Right forelimb (tissue), 1 donor: ENCODE measurements around the gene USF2.
"Not testable (repeated sequence)": the region's sequence is repeated elsewhere in the genome, so short reads cannot be mapped to it uniquely, and the experiment has no call there.

Experiments
- DNase-seq: peaks from one replicate; pipeline ENCODE4 v3.0.0-alpha.2; 2018

USF2 gene

DNA sequence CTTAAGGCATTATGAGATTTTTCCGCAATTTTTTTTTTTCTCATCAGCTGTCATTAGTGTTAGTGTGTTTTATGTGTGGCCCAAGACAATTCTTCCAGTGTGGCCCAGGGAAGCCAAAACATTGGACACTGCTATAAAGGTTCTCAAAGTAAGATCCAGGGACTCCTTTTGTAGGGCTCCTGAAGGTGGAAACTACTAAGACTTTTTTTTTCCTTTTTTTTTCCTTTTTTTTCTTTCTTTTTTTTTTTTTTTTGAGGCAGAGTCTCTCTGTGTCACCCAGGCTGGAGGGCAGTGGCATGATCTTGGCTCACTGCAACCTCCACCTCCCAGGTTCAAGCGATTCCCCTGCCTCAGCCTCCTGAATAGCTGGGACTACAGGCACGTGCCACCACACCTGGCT, 16.7 kb downstream of the USF2 start:
- DNase-seq = not testable (repeated sequence)

- DNase-seq = not testable (repeated sequence)
Observed at GRCh38 chr19:35286101-35286500, 17.3 kb downstream of the USF2 start.

- DNase-seq = no peak
Observed at GRCh38 chr19:35287713-35288112, 19.0 kb downstream of the USF2 start.

DNA sequence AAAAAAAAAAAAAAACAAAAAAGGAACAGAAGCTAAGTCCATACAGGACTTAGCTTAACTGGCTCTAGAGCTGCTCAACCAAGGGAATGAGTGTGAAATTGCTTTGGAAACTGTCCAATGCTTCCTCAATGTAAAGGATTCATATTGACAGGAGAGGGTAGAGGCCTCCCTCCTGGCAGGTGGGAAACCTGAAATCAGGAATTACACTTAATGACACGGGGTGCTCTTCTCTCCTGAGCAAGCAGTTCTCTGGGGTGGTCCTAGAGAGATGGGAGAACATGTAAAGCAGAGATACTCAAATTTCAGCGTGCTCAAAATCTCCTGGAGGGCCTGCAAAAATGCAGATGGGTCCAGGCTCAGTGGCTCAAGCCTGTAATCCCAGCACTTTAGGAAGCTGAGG, 19.6 kb downstream of the USF2 start:
- DNase-seq = no peak

DNA sequence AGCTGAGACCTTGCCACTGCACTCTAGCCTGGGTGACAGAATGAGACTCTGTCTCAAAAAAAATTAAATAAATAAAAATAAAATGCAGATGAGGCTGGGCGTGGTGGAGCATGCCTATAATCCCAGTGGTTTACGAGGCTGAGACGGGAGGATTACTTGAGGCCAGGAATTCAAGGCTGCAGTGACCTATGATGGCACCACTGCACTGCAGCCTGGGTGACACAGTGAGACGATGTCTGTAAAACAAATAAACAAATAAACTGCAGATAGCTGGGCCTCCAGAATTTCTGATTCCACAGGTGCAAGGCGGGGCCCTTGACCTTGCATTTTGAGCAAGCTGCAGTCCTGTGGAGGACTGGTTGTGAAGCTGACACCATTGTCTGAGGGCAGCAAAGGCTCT, 20.1 kb downstream of the USF2 start:
- no peak for DNase-seq

GRCh38 chr19:35290381-35291127, 21.8 kb downstream of the USF2 start:
- DNase-seq = no peak

DNA sequence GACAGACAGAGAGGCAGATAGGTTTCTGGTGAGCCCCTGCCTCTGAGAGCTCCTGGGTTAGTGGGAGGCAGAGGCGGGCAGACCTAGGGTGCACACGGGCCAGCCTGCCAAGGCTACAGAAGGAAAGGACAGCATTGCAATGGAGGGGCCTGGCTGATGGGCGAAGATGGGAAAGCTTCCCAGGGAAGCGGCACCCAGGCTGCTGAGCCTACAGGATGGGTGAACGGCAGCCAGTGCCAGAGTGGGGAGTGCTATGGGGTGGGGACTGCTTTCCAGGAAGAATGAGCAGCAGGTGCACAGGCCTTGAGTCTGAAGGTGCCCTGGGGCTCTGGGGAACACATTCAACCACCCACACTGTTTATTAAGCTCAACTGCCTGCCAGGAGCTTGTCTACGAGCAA, 22.5 kb downstream of the USF2 start:
- DNase-seq = no peak

GRCh38 chr19:35291916-35292315, 23.2 kb downstream of the USF2 start, which contains the start of gene MAG:
Gene MAG (plus strand): TSS chr19:35292161. CDS start chr19:35295409, 3,248 bp downstream.
- no peak for DNase-seq

- DNase-seq = no peak
Observed at GRCh38 chr19:35292421-35293362, 23.9 kb downstream of the USF2 start.

DNA sequence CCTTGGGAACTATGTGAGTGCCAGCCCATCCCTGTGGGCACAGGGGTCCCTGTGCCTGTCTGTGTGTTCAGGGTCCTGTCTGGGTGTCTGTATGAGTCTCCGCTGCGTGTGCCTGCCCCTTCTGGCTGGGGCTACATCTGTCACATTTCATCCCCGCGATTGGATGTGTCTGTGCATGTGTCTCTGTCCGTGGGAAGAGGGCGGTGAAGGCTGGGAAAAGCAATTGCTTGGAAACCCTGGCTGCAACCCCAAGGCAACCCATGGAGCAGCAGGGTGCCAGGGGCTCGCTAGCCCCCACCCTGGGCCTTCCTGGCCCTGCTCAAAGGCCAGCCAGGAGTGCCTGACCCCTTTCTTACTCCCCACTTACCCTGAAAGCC, 24.6 kb downstream of the USF2 start:
- no peak for DNase-seq

DNA sequence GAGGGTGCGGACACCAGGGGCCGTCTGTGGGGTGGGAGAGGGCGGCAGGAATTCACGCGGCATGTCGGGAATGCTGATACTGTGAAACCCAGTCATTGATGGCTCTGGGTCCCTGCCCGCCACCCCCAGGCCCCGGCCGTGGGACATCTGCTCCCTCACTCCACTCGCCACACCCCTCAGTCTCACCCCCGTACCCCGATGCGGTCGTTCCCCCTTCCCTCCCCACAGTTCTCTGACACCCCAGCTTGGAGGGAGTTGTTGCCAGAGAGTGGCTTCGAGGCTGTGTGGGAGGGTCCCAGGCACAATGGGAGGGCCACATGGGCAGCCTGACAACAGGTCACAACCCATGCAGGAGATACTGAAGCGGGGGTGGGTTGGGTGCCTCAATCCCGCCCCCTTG, 25.0 kb downstream of the USF2 start:
- DNase-seq = no peak

- no peak for DNase-seq
Observed at GRCh38 chr19:35294328-35294727, 25.6 kb downstream of the USF2 start.

DNA sequence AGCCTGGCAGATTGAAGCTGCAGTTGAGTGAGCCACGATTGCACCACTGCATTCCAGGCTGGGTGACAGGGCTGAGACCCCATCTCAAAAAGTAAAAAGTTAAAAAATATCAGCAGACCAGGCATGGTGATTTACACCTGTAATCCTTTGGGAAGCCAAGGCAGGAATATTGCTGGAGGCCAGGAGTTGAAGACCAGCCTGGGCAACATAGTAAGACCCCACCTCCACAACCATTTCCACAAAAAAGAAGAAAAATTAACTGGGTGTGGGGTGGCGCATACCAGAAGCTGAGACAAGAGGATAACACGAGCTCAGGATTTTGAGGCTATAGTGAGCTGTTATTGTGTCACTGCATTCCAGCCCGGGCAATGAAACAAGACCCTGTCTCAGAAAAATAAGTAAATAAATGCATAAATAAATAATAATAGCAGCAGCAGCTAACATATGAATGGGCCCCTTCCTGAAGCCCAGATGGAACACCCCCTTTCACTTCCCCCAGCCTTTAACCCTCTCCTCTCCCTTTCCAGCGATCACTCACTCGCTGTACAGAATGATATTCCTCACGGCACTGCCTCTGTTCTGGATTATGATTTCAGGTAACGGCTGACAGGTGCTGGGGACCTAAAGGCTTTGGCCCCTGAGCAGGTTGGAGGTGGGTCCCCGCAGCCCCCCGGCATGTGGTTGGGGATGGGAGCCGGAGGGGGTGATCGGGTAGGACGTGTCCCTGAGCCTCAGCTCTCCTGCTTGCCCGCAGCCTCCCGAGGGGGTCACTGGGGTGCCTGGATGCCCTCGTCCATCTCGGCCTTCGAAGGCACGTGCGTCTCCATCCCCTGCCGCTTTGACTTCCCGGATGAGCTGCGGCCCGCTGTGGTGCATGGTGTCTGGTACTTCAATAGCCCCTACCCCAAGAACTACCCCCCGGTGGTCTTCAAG, 26.4 kb downstream of the USF2 start:
- DNase-seq = no peak

- no peak for DNase-seq
Observed at GRCh38 chr19:35295792-35296462, 27.2 kb downstream of the USF2 start.

DNA sequence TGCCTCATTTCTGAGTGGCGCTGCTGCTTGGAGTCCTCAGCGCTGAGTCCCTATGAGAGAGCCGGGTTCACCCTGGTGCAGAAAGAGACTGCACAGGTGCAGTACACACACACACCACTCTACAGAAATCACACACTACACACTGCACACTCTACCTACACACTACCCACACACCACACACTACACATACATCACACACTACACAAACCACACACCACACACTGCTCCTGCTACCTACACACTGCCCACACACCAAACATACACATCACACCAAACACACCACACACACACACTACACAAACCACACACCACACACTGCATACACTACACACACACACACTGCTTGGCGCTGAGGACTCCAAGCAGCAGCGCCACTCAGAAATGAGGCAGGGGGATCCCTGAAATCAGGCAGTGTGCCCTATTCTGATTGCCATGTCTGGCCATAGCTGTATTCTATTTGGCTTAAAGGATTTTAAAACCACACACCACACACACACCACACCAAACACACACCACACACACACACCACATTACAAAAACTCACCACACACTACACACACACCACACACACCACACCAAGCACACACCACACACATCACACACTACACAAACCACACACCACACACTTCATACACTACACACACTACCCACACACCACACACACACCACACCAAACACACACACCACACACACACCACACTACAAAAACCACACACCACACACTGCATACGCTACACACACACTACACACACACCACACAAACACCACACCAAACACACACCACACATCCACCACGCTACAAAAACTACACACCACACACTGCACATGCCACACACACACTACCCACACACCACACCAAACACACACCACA, 28.1 kb downstream of the USF2 start:
- DNase-seq = no peak

DNA sequence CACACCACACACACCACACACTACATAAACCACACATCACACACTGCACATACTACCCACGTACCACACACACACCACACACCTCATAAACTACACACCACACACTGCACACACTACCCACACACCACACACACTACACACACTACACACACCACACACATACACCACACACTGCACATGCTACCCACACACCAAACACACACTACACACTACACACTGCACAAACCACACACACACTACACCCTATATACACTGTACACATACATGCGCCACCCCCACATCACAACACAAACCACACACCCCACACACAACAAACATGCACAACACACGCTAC, 28.7 kb downstream of the USF2 start:
- DNase-seq = no peak

DNA sequence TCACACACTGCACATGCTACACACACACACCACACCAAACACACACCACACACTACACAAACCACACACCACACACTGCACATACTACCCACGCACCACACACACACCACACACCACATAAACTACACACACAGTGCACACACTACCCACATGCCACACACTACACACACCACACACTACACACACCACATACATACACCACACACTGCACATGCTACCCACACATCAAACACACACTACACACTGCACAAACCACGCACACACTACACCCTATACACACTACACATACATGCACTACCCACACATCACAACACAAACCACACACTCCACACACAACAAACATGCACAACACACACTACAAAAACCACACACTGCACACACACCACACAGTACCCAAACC, 29.2 kb downstream of the USF2 start:
- DNase-seq = no peak

DNA sequence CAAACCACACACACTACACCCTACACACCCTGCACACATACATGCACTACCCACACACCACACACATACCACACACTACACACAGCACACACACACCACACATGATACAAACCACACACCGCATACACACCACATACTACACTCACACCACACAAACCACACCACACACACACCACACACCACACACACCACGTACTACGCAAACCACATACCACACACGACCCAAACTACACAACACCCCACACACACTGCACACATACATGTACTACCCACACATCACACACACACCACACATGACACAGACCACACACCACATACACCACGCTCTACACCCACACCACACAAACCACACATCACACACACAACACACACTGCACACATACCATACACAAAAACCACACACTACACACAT, 29.8 kb downstream of the USF2 start:
- DNase-seq = no peak

- DNase-seq = no peak
Observed at GRCh38 chr19:35299523-35300338, 31.0 kb downstream of the USF2 start.

- DNase-seq = no peak
Observed at GRCh38 chr19:35300339-35300649, 31.5 kb downstream of the USF2 start.

GRCh38 chr19:35301961-35302360, 33.2 kb downstream of the USF2 start:
- no peak for DNase-seq
